CD8-positive, alpha-beta memory T cell (primary cell): ENCODE measurements around the gene NCBP1. TPM values are rescaled to one million over a fixed set of nuclear protein-coding genes. Genes with fewer than 3 reads are reported as not detected.
"Not testable (repeated sequence)": the region's sequence is repeated elsewhere in the genome, so short reads cannot be mapped to it uniquely, and the experiment has no call there.

ENCODE experiments used
- CTCF ChIA-PET: fragments of 350-600 bp; sonication (Branson Sonifier 250); formaldehyde crosslinking; loops from one replicate; lab custom pipeline; 2021; ENCODE audit warnings: antibody characterized with exemption; lab: Charles Lee
- POLR2A ChIA-PET: fragments of 350-600 bp; sonication (Branson Sonifier 250); formaldehyde crosslinking; loops from one replicate; lab custom pipeline; 2021; ENCODE audit warnings: antibody characterized with exemption; lab: Charles Lee
- DNase-seq, 5 donors: peaks; one replicate each; pipeline versions ENCODE4 v3.0.0 to v3.0.0-alpha.2; 2020 to 2022; ENCODE audit warnings: mixed read lengths in 1 of 5
- H3K27ac ChIP-seq: one replicate; pipeline ENCODE4 v1.7.0; 2013; ENCODE audit warnings: low read depth, mild to moderate bottlenecking, low read length, moderate library complexity
- H3K27me3 ChIP-seq: 2 replicates; pipeline ENCODE4 v1.7.0; 2013; ENCODE audit warnings: low read length, mild to moderate bottlenecking; ENCODE audit not compliant: insufficient read depth, poor library complexity, severe bottlenecking
- H3K36me3 ChIP-seq: 2 replicates; pipeline ENCODE4 v1.7.0; 2013; ENCODE audit warnings: mild to moderate bottlenecking, low read length, moderate library complexity; ENCODE audit not compliant: insufficient read depth
- H3K4me1 ChIP-seq: 2 replicates; pipeline ENCODE4 v1.7.0; 2013; ENCODE audit warnings: mild to moderate bottlenecking, low read length, moderate library complexity; ENCODE audit not compliant: insufficient read depth
- H3K4me3 ChIP-seq: 2 replicates; pipeline ENCODE4 v1.7.0; 2013; ENCODE audit warnings: mild to moderate bottlenecking, low read length
- H3K9me3 ChIP-seq: 2 replicates; pipeline ENCODE4 v1.7.0; 2013; ENCODE audit warnings: mild to moderate bottlenecking, low read length
- H3K27ac Mint-ChIP-seq, 8 donors: one replicate each; pipeline ENCODE4 v1.8.0; 2020 to 2021; ENCODE audit warnings: mixed read lengths in 8 of 8, mild to moderate bottlenecking in 6 of 8, inconsistent platforms in 3 of 8, moderate library complexity in 3 of 8
- H3K27me3 Mint-ChIP-seq, 2 donors: one replicate each; pipeline ENCODE4 v1.8.0; 2020 to 2021; ENCODE audit warnings: mixed read lengths in 2 of 2, mild to moderate bottlenecking in 1 of 2, moderate library complexity in 1 of 2
- H3K36me3 Mint-ChIP-seq, 3 donors: one replicate each; pipeline ENCODE4 v1.8.0; 2020 to 2021; ENCODE audit warnings: mixed read lengths in 3 of 3, inconsistent platforms in 1 of 3, mild to moderate bottlenecking in 1 of 3
- H3K4me1 Mint-ChIP-seq, 3 donors: one replicate each; pipeline ENCODE4 v1.8.0; 2020 to 2021; ENCODE audit warnings: mixed read lengths in 3 of 3, inconsistent platforms in 1 of 3, mild to moderate bottlenecking in 1 of 3
- H3K4me3 Mint-ChIP-seq, 7 donors: one replicate each; pipeline ENCODE4 v1.8.0; 2020 to 2021; ENCODE audit warnings: mixed read lengths in 7 of 7, mild to moderate bottlenecking in 6 of 7, moderate library complexity in 4 of 7, inconsistent platforms in 2 of 7
- H3K9me3 Mint-ChIP-seq, 5 donors: one replicate each; pipeline ENCODE4 v1.8.0; 2020 to 2022; ENCODE audit warnings: mixed read lengths in 5 of 5, mild to moderate bottlenecking in 3 of 5, moderate library complexity in 2 of 5, inconsistent platforms in 1 of 5
- polyA plus RNA-seq: library from polyadenylated mRNA; unstranded; fragments of 300-500 nt; fragmentation: Illumina TruSeq; gene quantifications from one replicate; pipeline ENCODE4 v1.2.3, GENCODE V29; 2021
- total RNA-seq, 2 experiments: library from RNA; stranded (reverse); gene quantifications; one replicate each; pipeline ENCODE4 v1.2.3, GENCODE V29; 2021

NCBP1 gene
- total and polyA plus RNA-seq, 3 experiments from 2014 or later = 15.4 to 49.6 (median 47.7) TPM

GRCh38 chr9:97697837-97698236, 64.2 kb downstream of the NCBP1 start:
- H3K36me3 ChIP-seq = no peaks in the 10 kb centered on the region
- Mint-ChIP-seq H3K36me3 (peaks cover 0 to 20% (median 0%) of the 10 kb centered on the region in 3 donors), H3K4me1 (peaks cover 50 to 53% (median 51%) of the 10 kb centered on the region in 3 donors), H3K27me3 (peaks cover 0 to 14% of the 10 kb centered on the region in 2 donors), H3K9me3 (no peaks in the 10 kb centered on the region), H3K4me3 (peak overlapping the region; percentile 87 to 96 (median 92)), H3K27ac (peak overlapping the region; percentile 93 to 99 (median 97))
- H3K4me3 ChIP-seq = peak overlapping the region; percentile 78
- H3K27ac ChIP-seq = peak overlapping the region; percentile 69
- H3K27me3 ChIP-seq = no peaks in the 10 kb centered on the region
- H3K4me1 ChIP-seq = peaks cover 38% of the 10 kb centered on the region
- POLR2A ChIA-PET = interaction anchor here (0.7 to 2.9 kb wide), 2 partner anchors 224 to 643 kb away, joined by 3 to 17 read pairs; partner anchors contain the start of gene TRMO
- no peaks in the 10 kb centered on the region for H3K9me3 ChIP-seq
- DNase-seq = no peak
- CTCF ChIA-PET = interaction anchor here (1.4 to 3.0 kb wide), 4 partner anchors 8 to 285 kb away, joined by 3 to 9 read pairs (median 7); partner anchors contain the start of genes ANP32B, NCBP1 and TSTD2

- Histone ChIP-seq H3K4me3 (no peak overlapping the region), H3K9me3 (no peaks in the 10 kb centered on the region), H3K27me3 (no peaks in the 10 kb centered on the region), H3K27ac (no peak overlapping the region), H3K4me1 (peaks cover 35% of the 10 kb centered on the region), H3K36me3 (no peaks in the 10 kb centered on the region)
- no peak overlapping the region for H3K4me3 Mint-ChIP-seq
- POLR2A ChIA-PET = interaction anchor here (2.9 kb wide), 1 partner anchor 223 kb away, joined by 17 read pairs; the partner anchor contains the start of gene TRMO
- H3K27me3 Mint-ChIP-seq = peaks cover 0 to 14% of the 10 kb centered on the region in 2 donors
- no peaks in the 10 kb centered on the region for H3K9me3 Mint-ChIP-seq
- peak overlapping the region in 2 of 8 donors; percentile 18 to 93 for H3K27ac Mint-ChIP-seq
- peaks cover 0 to 11% (median 0%) of the 10 kb centered on the region in 3 donors for H3K36me3 Mint-ChIP-seq
- CTCF ChIA-PET = interaction anchor here (3.0 kb wide), 1 partner anchor 65 kb away, joined by 9 read pairs; the partner anchor contains the start of genes NCBP1 and TSTD2
- peaks cover 42 to 48% (median 45%) of the 10 kb centered on the region in 3 donors for H3K4me1 Mint-ChIP-seq
- no peak for DNase-seq
These were observed 65.2 kb downstream of the NCBP1 start for GRCh38 chr9:97698865-97699264.

DNA sequence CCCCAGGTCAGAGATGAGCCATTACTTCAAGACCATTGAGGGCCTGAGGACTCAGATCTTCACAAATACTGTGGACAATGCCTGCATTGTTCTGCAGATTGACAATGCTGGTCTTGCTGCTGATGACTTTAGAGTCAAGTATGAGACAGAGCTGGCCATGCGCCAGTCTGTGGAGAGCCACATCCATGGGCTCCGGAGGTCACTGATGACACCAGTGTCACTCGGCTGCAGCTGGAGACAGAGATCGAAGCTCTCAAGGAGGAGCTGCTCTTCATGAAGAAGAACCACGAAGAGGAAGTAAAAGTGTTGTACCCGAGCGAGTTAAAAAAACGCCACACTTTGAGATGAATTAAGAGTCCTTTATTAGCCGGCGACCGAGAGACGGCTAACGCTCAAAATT, 65.7 kb downstream of the NCBP1 start:
- POLR2A ChIA-PET = not testable (repeated sequence)
- peak overlapping the region in 1 of 7 donors; percentile 65 for H3K4me3 Mint-ChIP-seq

GRCh38 chr9:97699824-97700223, 66.2 kb downstream of the NCBP1 start:
- H3K27me3 ChIP-seq, H3K27ac ChIP-seq, H3K36me3 Mint-ChIP-seq, DNase-seq, H3K4me3 ChIP-seq, H3K9me3 ChIP-seq, POLR2A ChIA-PET, H3K36me3 ChIP-seq, H3K9me3 Mint-ChIP-seq, CTCF ChIA-PET: not testable (repeated sequence)
- Mint-ChIP-seq H3K27ac (peak overlapping the region in 1 of 8 donors; percentile 25), H3K4me3 (peak overlapping the region in 2 of 7 donors; percentile 33 to 65), H3K4me1 (peaks cover 37 to 45% (median 45%) of the 10 kb centered on the region in 3 donors), H3K27me3 (peaks cover 0 to 14% of the 10 kb centered on the region in 2 donors)
- peaks cover 26% of the 10 kb centered on the region for H3K4me1 ChIP-seq

More for the DNA sequence above, 65.7 kb downstream of the NCBP1 start:
- not testable (repeated sequence) for H3K27me3 ChIP-seq, H3K9me3 Mint-ChIP-seq, H3K9me3 ChIP-seq, DNase-seq, H3K36me3 ChIP-seq, H3K4me3 ChIP-seq, H3K27ac ChIP-seq
- H3K4me1 Mint-ChIP-seq = peaks cover 42 to 47% (median 45%) of the 10 kb centered on the region in 3 donors
- H3K27me3 Mint-ChIP-seq = peaks cover 0 to 14% of the 10 kb centered on the region in 2 donors
- H3K27ac Mint-ChIP-seq = peak overlapping the region in 3 of 8 donors; percentile 17 to 71 (median 18)
- CTCF ChIA-PET = interaction anchor here (3.0 kb wide), 1 partner anchor 66 kb away, joined by 9 read pairs; the partner anchor contains the start of genes NCBP1 and TSTD2
- peaks cover 31% of the 10 kb centered on the region for H3K4me1 ChIP-seq
- peaks cover 0 to 11% (median 0%) of the 10 kb centered on the region in 3 donors for H3K36me3 Mint-ChIP-seq

DNA sequence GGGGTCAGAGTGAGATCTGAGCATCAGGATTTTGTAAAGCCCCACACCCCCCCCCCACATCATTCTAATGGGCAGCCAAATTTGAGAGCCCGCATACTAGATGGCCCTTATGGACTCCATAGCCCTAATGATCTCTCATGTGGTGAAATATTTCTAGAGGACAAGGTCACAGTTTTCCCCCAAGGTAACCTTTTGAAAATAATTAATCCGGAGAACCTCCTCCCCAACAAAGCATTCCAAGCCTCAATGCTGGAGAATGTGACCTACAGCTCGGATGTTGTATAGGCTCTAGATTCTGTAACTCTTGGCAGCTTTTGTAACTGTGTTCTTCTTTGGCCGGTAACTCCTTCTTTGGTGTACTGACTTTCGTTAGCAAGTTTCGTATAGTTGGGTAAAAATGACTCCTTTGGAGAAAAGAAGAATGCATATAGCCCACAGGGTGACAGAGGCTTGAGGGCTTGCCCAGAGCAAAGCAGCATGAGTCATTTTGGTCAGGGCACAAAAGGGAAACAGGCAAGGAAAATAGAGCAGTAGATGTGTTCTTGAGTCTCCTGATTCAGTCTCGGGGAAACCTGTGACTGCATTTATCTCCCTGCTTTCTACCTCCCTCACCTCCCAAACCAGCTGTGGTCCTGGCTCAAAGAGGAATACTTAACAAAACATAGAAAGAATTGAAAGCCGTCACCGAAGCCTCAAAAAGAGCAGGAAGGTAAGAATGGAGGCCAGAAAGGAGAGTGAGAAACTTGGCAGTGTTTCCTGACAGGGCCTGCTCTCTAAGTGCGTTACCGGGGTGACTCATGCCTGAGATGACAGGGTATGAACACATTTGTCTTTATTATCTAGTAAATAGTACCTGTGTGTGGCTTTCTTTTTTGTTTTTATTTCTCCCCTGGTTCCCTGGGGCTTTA, 70.1 kb downstream of the NCBP1 start:
- Histone ChIP-seq H3K27ac (no peak overlapping the region), H3K4me1 (peaks cover 13% of the 10 kb centered on the region), H3K27me3 (no peaks in the 10 kb centered on the region), H3K4me3 (no peak overlapping the region), H3K36me3 (no peaks in the 10 kb centered on the region), H3K9me3 (no peaks in the 10 kb centered on the region)
- H3K9me3 Mint-ChIP-seq = no peaks in the 10 kb centered on the region
- H3K27ac Mint-ChIP-seq = peak overlapping the region in 7 of 8 donors; percentile 55 to 90 (median 70)
- DNase-seq = no peak
- H3K36me3 Mint-ChIP-seq = no peaks in the 10 kb centered on the region
- POLR2A ChIA-PET = no interaction called here
- H3K4me1 Mint-ChIP-seq = peaks cover 22 to 29% (median 28%) of the 10 kb centered on the region in 3 donors
- peaks cover 5 to 33% of the 10 kb centered on the region in 2 donors for H3K27me3 Mint-ChIP-seq
- CTCF ChIA-PET = no interaction called here
- H3K4me3 Mint-ChIP-seq = peak overlapping the region in 2 of 7 donors; percentile 49 to 50

DNA sequence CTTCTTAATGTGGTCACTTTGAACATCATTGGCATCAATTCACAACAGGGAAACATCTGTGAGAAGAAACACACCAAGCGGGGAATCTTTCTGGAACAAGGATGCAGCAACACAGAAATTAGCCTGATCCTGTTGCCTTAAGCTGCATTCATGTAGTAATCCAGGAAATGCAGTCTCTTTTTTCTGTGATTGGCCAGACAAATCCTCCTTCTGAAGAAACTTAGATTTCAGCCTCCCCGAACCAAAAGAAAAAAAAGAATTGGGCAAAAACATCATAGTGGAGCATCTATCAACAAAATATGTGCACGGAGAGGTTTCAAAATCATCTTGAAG, 70.7 kb downstream of the NCBP1 start:
- Mint-ChIP-seq H3K27ac (peak overlapping the region in 4 of 8 donors; percentile 55 to 86 (median 70)), H3K4me3 (no peak overlapping the region), H3K4me1 (peaks cover 22 to 29% (median 26%) of the 10 kb centered on the region in 3 donors), H3K36me3 (no peaks in the 10 kb centered on the region), H3K27me3 (peaks cover 5 to 35% of the 10 kb centered on the region in 2 donors), H3K9me3 (no peaks in the 10 kb centered on the region)
- DNase-seq = no peak
- H3K9me3 ChIP-seq = no peaks in the 10 kb centered on the region
- H3K36me3 ChIP-seq = no peaks in the 10 kb centered on the region
- no peaks in the 10 kb centered on the region for H3K27me3 ChIP-seq
- H3K4me1 ChIP-seq = peaks cover 13% of the 10 kb centered on the region
- H3K27ac ChIP-seq = no peak overlapping the region
- POLR2A ChIA-PET = interaction anchor here (2.5 kb wide), 1 partner anchor 7 kb away, joined by 9 read pairs; the partner anchor contains the start of gene XPA
- CTCF ChIA-PET = no interaction called here
- H3K4me3 ChIP-seq = no peak overlapping the region

- CTCF ChIA-PET = interaction anchor here (1.6 to 2.0 kb wide), 2 partner anchors 8 to 197 kb away, joined by 8 to 9 read pairs; partner anchors contain the start of gene XPA
- Histone ChIP-seq H3K27me3 (peaks cover under 1% of the 10 kb centered on the region), H3K4me3 (no peak overlapping the region), H3K4me1 (peaks cover 13% of the 10 kb centered on the region), H3K27ac (no peak overlapping the region), H3K36me3 (no peaks in the 10 kb centered on the region), H3K9me3 (no peaks in the 10 kb centered on the region)
- Mint-ChIP-seq H3K27me3 (peaks cover 5 to 36% of the 10 kb centered on the region in 2 donors), H3K27ac (peak overlapping the region in 1 of 8 donors; percentile 30), H3K4me1 (peaks cover 22 to 29% (median 24%) of the 10 kb centered on the region in 3 donors), H3K36me3 (no peaks in the 10 kb centered on the region), H3K9me3 (no peaks in the 10 kb centered on the region), H3K4me3 (no peak overlapping the region)
- POLR2A ChIA-PET = interaction anchor here (2.5 kb wide), 1 partner anchor 8 kb away, joined by 9 read pairs; the partner anchor contains the start of gene XPA
- no peak for DNase-seq
These were observed 71.2 kb downstream of the NCBP1 start for GRCh38 chr9:97704851-97705250.
